Measurements from ENCODE around the gene PPP1R12B.
A peak's percentile ranks its signal among the peaks of the same experiment; 100 is the strongest.
"Not testable (repeated sequence)": the region's sequence is repeated elsewhere in the genome, so short reads cannot be mapped to it uniquely, and the experiment has no call there.

PPP1R12B gene

DNA sequence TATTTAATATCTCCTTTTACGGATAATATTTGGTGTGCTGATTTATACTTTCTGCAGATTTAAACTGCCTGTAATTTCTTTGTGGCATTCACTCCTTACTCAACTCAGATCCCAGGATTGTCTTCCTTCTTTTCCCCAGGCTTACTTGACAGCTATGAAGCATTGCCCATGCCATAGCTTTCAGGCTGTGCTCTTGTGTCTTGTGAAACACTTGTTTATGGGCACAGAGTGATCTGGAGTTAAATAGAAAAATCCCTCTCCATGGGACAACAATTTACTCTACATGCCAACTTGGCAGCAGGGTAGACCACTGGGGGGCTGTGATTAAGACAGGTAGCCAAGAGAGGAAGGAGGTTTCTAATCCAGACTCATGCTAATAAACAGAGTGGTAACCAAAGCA is 57.4 kb downstream of the PPP1R12B start:
- FAIRE-seq, result no peak
- DNase-seq (ENCODE audit: insufficient read length, low spot score), result no peak
- TF ChIP-seq POLR2A (IDR thresholded peaks at IDR 0.05; ENCODE audit: low read depth, low read length), result no peak

DNA sequence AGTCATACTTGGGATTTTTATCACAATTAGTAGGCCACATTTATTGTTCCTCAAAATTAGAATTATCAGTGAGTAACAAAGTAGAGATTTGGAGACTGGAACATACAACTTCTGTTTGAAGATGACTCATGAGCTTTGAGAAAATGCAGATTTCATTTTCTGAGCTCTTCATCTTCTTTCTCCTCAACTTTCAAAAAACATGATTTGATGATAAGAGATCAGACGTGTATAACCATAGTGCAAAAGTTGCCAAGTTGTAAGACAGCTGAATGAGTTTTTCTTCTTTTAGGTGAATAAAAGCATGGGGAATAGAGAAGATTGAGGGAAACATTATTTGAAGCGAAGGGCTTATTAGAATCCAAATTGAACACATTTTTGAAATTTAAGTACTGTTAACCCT is 58.4 kb downstream of the PPP1R12B start:
- not testable (repeated sequence) for FAIRE-seq; DNase-seq (ENCODE audit: insufficient read length, low spot score)

DNA sequence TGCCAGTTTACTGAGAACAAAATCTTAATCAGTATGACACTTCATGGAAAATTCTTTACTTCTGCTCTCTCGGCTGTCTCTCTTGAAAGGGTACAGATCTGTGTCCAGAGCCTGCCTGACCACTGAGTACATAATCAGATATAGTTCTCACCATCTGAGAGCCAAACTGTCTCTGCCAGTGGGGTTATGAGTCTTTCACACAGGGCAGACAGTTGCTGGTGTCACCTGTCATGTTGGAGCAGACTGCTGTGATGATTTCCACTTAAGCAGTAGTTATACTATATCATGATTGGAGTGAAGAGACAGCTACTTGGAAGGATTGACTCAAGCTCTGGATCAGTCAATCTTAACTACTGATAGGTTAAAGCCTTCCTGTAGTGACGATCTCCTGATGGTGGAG is 58.9 kb downstream of the PPP1R12B start:
- FAIRE-seq; DNase-seq (ENCODE audit: insufficient read length, low spot score): not testable (repeated sequence)

DNA sequence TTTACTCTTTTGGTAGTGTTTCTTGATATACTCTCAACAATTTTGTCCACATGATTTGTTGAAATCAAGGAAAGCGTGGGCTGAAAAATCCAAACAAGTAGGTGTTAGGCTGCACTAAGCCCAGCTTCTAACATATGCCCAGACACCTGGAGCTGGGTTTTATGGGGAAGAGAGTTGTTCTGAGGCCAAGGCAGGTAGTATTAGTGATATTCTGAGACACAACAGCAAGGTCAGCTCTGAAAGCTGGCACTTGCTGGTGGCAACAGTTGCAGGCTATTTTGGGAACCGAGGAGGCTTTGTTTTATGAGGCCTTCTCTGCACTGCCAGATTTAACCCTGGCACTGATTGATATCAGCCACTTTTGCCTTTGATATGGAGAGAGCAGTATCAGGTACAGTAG is 61.8 kb downstream of the PPP1R12B start:
- DNase-seq (ENCODE audit: insufficient read length, low spot score); FAIRE-seq: not testable (repeated sequence)

DNA sequence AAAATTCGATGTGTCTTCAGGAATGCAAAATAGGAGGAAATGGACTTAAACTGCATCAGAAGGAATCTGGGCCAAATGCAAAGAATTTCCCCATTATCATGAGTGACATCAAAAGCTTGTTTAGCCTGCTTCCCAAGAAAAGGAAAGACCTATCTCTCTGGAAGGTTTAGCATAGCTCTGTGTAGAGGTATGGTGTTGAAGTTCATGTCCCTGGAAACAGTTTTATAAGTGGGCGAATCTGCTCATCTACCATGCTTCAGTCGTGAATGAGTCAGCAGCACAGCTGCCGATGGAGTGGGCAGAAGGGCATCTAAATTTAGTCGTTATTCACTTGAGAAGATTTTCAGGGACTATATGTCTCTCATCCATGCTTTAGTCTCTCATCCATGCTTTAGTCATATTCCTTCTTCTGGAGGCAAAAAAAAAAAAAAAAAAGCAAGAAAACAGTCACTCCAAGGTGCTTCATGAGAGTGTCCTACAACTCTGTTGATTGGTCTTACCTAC is 62.4 kb downstream of the PPP1R12B start:
- DNase-seq (ENCODE audit: insufficient read length, low spot score), result not testable (repeated sequence)
- FAIRE-seq, result peak; percentile 92

DNA sequence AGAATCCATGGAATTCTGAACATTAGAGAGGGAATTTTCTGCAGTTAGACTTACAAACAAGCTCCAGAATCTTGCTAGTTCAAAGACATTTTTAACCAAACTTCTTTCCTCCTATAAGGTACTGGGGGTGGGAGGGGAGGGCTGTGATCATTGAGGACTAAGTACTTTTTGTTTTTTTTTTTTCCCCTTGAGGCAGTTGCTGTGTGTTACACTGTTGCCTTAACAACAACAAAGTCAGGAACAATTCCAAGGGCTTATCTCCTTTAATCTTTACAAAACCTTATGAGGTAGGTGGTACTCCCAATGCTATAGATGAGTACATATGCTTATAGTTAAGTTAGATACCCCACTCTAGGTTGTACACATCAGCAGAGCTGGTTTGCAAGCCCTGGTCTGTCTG is 62.9 kb downstream of the PPP1R12B start:
- DNase-seq (ENCODE audit: insufficient read length, low spot score) (no peak), FAIRE-seq (no peak)
- no peak for TF ChIP-seq POLR2A (IDR thresholded peaks at IDR 0.05; ENCODE audit: low read depth, low read length)

DNA sequence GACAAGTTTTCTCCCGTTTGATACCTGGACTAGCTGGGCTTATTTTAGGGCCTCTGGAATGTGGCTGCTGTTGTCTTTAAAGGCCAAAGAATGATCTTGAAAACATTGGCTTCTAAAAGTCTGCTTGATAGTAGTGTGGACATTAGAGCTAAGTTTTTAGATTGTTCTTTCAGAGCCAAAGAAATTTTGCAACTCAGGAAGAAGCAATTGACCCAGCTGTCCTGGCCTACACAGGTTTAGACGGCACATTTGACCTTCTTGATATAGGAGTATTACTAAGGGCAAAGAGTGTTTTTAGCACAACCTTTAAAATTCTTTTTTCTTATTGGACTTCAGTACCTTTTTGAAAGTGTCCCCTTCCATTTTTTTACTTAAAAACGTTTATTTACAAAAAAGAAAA is 63.9 kb downstream of the PPP1R12B start:
- not testable (repeated sequence) for DNase-seq (ENCODE audit: insufficient read length, low spot score); FAIRE-seq

DNA sequence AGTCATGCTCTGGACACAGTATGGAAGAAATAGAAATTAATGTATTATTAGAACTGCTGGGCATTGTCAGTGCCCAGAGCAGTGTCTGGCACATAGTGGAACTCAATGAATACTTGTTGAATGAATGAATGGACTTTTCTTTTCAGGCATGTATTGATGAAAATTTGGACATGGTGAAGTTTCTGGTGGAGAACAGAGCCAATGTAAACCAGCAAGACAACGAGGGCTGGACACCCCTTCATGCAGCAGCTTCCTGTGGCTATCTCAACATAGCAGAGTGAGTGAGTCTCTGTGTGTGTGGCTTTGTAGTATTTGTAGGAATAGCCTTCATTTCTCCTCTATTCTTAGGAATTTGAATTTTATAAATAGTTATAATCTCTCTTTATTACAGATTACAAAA is 68.1 kb downstream of the PPP1R12B start:
- TF ChIP-seq POLR2A (IDR thresholded peaks at IDR 0.05; ENCODE audit: low read depth, low read length), result no peak
- FAIRE-seq (no peak), DNase-seq (ENCODE audit: insufficient read length, low spot score) (no peak)

DNA sequence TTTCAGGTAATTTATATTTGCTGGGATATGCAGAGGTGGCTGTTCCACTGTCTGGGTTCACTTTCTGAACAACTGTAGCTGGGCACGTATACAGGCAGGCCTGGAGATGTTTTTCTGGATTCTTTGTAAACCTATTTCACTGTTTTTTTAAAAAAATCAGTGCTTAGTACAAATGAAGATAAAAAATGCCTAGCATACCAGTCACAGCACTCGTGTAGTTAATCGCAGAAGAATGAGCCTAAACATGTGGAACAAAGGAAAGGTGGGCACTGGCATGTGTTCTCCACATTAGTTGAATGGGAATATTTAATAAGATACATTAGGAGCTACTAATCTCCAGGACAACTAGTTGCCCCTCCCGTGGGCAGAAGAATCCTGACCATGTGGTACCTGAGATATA is 68.6 kb downstream of the PPP1R12B start:
- not testable (repeated sequence) for FAIRE-seq; DNase-seq (ENCODE audit: insufficient read length, low spot score)

DNA sequence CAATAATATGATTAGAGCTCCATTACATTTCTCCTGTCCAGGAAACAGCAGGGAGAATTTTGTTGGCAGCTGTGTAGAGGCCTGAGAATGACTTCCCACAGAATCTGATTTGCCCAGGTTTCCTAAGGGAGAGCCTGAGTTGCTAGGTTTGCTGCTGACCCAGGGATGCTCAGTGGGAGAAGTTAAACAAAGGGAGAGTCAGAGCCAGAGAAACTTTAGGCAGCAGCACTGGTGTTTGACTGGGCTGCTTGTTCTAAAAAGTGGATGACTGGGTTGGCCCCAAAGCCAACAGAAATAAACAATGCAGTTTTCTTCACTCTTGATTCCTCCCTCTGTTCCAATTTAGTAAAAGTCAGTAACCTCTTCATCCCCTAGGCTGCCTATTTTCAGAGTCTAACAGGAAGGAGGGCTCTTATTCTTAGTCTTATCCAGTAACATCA is 69.3 kb downstream of the PPP1R12B start:
- FAIRE-seq, result peak; percentile 81
- not testable (repeated sequence) for DNase-seq (ENCODE audit: insufficient read length, low spot score)

DNA sequence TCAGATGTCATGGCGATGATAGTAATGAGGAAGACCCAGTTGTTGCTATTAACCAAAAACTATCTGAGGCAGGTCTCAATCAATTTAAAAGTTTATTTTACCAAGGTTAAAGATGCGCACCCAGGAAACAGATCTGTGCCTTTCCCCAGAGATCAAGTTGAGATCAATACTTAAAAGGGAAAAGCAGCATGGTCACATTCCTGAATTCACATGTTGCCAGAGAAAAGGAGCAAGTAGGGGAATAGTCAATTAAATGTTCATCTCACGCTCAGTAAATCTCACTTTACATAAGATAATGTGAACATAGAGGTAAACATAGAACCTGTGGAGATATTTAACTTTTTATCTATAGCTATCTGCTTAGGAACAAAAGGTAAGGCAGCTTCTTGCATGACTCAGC is 71.2 kb downstream of the PPP1R12B start:
- not testable (repeated sequence) for DNase-seq (ENCODE audit: insufficient read length, low spot score); FAIRE-seq

DNA sequence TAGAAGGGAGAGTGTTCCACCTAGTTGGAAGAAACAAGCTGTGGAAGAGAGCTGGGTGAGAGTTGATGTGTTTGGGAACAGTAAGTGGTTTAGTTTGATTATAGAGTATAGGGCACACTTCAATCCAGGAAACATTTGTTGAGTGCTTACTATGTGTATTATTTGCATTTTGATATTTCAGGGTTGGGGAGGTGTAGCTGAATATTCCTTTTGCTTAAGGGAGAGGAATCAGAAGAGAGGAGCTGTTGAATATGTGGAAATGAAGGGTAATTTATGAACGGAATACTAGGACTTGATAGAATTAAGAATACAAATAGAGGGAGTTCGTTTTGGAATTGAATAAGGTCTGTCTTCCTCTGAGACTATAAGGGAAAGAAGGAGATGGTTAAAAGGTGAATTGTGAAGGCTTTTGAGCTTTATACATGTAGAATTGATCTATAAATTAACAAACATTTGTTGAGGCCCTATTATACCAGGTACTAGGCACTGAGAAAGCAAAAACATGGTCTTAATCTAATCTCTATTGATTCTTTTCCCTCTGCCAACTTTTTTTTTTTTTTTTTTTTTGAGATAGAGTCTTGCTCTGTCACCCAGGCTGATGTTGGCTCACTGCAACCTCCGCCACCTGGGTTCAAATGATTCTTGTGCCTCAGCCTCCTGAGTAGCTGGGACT is 72.1 kb downstream of the PPP1R12B start:
- FAIRE-seq; DNase-seq (ENCODE audit: insufficient read length, low spot score): not testable (repeated sequence)

DNA sequence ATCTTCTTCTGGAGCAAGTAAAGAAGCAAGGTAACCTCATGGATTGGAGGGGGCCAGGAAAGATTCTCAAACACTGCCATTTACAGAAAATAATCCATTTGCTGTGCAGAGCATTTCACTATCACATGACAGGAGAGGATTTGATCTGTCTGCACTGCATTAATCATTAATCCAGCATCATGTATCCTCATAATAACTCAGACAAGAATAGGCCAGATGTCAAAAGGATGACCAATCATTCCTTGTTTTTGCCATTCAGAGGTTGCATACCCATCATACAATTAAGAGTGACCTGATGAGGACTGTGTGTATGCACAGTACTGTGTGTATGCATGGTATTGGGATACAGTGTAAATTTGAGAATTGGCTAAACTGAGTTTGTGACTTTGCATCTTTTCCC is 74.2 kb downstream of the PPP1R12B start:
- FAIRE-seq, result peak; percentile 27

DNA sequence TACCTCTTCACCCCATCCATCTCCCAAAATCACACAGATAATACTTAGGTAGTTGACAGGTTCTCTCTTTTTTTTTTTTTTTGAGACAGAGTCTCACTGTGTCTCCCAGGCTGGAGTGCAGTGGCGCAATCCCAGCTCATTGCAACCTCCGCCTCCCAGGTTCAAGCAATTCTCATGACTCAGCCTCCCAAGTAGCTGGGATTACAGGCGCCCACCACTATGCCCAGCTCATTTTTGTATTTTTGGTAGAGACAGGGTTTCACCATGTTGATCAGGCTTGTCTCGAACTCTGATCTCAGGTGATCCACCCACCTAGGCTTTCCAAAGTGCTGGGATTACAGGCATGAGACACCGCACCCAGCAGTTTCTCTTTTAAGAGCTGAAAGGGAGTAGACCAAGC is 75.8 kb downstream of the PPP1R12B start:
- DNase-seq (ENCODE audit: insufficient read length, low spot score); FAIRE-seq: not testable (repeated sequence)

More for the DNA sequence above, 74.2 kb downstream of the PPP1R12B start:
- DNase-seq (ENCODE audit: insufficient read length, low spot score), result not testable (repeated sequence)

DNA sequence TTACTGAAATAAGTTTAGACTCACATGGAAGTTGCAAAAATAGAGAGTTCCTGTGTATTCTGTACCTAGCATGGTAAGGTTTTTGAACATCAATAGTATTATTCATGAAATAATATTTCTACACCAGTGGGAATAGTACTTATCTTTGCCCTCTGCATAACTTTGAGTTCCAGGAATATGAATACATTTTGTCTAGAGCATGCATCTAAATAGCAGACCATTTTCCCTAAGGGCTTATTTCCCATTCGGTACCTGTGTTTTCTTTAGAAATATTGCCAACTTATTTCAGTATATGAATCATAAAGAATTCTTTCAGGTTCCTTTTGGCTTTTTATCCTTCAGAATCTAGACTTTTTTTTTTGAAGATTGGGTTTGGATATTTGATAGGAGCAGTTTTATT is 81.6 kb downstream of the PPP1R12B start:
- FAIRE-seq; DNase-seq (ENCODE audit: insufficient read length, low spot score): not testable (repeated sequence)

DNA sequence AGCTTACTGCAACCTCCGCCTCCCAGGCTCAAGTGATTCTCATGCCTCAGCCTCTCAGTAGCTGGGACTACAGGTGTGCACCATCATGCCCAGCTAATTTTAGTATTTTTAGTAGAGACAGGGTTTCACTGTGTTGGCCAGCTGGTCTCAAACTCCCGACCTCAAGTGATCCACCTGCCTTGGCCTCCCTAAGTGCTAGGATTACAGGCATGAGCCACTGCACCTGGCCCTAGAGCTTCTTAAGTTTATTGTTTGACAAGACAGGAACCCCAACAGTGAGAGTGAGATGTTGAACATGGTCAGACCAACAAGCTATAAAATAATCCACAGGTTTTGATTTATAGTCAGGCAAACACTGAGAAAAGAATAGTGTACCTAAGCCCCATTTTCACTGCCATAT is 83.8 kb downstream of the PPP1R12B start:
- not testable (repeated sequence) for FAIRE-seq; DNase-seq (ENCODE audit: insufficient read length, low spot score)
